NB4 (cell line): Measurements from ENCODE around the gene WDR38.

Experiments used
- MYC ChIP-seq: IDR thresholded peaks from 2 replicates; pipeline ENCODE4 v1.6.1; 2011; ENCODE audit warnings: low read depth, low read length
- POLR2A ChIP-seq: IDR thresholded peaks from 2 replicates; pipeline ENCODE4 v1.6.1; 2011; ENCODE audit warnings: mild to moderate bottlenecking; ENCODE audit not compliant: insufficient read length; ENCODE audit errors: extremely low read depth
- TF ChIP-seq, protein P1 (sequence below): IDR thresholded peaks from one replicate; pipeline ENCODE4 v1.5.1; 2012; ENCODE audit warnings: low read depth, low read length
- TF ChIP-seq, protein P2 (sequence below): IDR thresholded peaks from 2 replicates; pipeline ENCODE4 v1.6.1; 2011; ENCODE audit warnings: low read depth, low read length

DNA sequence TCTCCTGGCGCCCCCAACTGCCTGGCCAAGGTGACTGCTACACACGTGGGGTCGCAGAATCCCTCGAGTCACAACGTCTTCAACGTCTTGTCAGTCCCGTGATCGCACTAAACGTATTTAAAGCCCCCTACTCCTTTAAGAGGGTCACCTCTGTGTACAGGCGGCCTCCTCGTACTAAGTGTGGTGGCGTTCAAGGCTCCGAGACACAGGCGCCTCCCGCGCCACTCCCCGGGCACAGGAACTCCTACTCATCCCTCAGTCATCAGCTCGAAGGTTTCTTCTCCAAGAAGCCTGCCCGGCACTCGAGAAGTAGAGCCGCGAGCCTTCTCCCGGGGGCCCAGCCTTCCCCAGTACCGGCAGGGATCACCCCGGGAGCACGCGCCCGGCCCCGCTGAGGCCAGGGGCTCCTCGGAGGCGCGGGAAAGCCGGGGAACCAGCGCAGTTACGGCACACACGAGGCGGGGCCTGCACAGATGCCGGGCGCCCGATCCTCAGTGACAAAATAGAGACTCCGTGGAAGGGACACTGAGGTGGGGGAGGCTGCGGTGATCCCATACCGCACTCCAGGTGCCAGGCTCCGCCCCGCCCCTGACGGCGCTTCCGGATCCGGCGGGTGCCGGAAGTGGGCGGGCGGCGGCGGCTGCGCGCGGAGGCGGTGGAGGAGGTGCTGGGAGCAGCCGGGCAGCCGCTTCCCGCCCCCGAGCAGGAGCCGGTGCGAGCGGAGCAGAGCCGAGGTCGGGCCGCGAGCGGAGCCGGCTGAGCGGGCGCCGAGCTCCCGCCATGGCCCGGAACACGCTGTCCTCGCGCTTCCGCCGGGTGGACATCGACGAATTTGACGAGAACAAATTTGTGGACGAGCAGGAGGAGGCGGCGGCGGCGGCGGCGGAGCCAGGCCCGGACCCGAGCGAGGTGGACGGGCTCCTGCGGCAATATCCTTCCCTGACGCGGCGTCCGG lies 15.5 kb downstream of the WDR38 start:
- TF ChIP-seq, protein P1, sequence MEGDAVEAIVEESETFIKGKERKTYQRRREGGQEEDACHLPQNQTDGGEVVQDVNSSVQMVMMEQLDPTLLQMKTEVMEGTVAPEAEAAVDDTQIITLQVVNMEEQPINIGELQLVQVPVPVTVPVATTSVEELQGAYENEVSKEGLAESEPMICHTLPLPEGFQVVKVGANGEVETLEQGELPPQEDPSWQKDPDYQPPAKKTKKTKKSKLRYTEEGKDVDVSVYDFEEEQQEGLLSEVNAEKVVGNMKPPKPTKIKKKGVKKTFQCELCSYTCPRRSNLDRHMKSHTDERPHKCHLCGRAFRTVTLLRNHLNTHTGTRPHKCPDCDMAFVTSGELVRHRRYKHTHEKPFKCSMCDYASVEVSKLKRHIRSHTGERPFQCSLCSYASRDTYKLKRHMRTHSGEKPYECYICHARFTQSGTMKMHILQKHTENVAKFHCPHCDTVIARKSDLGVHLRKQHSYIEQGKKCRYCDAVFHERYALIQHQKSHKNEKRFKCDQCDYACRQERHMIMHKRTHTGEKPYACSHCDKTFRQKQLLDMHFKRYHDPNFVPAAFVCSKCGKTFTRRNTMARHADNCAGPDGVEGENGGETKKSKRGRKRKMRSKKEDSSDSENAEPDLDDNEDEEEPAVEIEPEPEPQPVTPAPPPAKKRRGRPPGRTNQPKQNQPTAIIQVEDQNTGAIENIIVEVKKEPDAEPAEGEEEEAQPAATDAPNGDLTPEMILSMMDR: peak; percentile 32
- TF ChIP-seq POLR2A (peak; percentile 95), MYC (peak; percentile 85)
- TF ChIP-seq, protein P2, sequence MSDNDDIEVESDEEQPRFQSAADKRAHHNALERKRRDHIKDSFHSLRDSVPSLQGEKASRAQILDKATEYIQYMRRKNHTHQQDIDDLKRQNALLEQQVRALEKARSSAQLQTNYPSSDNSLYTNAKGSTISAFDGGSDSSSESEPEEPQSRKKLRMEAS: peak; percentile 72
